ENCODE measurements around the gene PRR23E. TPM values are rescaled to one million over a fixed set of nuclear protein-coding genes. Genes with fewer than 3 reads are reported as not detected.

The PRR23E gene
- total RNA-seq, 1 donor from 2014 or later: not detected

DNA sequence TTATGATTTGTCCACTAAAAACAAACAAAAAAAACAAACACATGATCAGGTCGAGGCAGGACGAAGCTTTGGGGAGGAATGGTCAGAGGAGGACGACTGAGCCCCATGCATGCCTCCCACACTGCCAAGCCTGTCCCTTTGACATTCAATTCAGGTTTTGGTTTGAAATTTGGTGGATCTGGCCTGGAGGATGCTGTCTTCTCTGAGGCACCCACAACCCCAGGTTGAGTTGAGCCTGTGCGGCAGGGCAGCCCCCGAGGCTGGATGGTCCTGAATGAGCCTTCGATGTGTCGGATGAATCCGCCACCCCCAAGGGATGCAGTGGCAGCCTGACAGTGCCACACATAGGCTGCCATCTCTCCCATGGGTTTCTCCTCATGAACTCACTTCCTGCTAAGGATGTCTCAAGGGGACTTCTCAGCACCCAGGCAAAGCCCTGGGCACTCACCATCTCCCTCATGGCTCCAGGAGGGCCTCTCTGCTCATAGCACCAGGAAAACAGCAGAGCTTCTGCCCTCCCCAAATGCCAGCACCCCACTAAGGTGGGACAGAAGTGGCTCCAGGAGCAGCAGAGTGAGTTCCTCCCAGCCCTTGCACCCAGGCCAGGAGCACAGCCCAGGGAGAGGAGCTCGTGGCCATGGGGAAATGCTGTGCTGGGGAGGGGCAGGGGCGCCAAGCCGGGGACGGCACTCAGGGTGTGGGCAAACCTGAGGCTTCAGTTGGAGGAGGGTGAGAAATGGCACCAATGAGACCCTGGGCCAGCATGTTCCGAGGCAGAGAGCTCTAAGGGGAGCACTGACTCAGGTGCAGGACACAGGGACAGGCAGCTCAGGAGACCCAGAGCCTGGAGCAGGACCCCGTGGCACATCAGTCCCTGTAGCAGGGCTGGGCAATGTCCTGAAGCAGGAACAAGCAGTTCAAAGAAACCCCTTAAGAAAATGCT lies 18.5 kb downstream of the PRR23E start:
- no peaks in the 10 kb centered on the region for H3K36me3 Mint-ChIP-seq (ENCODE audit: low read depth)
- intact Hi-C loops (cut with micrococcal nuclease): no loop called here
- POLR2A ChIA-PET: no interaction called here
- no peak for ATAC-seq (ENCODE audit: low read depth)
- H3K27me3 Mint-ChIP-seq: peaks cover 12% of the 10 kb centered on the region
- H3K27ac Mint-ChIP-seq: no peak overlapping the region
- no peaks in the 10 kb centered on the region for H3K4me1 Mint-ChIP-seq
- no peak for DNase-seq
- no peaks in the 10 kb centered on the region for H3K9me3 Mint-ChIP-seq
- CTCF ChIA-PET: no interaction called here
- TF ChIP-seq, protein P1, sequence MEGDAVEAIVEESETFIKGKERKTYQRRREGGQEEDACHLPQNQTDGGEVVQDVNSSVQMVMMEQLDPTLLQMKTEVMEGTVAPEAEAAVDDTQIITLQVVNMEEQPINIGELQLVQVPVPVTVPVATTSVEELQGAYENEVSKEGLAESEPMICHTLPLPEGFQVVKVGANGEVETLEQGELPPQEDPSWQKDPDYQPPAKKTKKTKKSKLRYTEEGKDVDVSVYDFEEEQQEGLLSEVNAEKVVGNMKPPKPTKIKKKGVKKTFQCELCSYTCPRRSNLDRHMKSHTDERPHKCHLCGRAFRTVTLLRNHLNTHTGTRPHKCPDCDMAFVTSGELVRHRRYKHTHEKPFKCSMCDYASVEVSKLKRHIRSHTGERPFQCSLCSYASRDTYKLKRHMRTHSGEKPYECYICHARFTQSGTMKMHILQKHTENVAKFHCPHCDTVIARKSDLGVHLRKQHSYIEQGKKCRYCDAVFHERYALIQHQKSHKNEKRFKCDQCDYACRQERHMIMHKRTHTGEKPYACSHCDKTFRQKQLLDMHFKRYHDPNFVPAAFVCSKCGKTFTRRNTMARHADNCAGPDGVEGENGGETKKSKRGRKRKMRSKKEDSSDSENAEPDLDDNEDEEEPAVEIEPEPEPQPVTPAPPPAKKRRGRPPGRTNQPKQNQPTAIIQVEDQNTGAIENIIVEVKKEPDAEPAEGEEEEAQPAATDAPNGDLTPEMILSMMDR (IDR thresholded peaks at IDR 0.05): no peak
- H3K4me3 Mint-ChIP-seq: no peak overlapping the region

DNA sequence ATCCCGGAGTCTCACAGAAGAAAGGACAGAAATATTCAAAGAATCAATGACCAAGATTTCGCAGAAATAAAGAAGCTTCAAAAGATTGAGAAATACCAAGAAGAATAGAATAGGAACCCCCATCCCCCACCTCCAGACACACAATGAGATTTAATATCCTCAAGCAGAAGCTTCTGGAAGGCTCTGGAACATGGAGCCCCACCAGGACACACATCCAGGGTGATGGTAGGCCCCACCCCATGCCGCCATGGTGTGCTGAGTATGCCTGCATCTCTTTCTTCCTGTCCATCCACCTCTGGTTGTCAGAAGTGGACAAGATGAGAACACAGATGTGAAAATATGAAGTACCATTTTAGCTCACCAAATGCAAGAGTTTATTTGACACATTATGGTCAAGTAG lies 19.3 kb downstream of the PRR23E start:
- DNase-seq: no peak

DNA sequence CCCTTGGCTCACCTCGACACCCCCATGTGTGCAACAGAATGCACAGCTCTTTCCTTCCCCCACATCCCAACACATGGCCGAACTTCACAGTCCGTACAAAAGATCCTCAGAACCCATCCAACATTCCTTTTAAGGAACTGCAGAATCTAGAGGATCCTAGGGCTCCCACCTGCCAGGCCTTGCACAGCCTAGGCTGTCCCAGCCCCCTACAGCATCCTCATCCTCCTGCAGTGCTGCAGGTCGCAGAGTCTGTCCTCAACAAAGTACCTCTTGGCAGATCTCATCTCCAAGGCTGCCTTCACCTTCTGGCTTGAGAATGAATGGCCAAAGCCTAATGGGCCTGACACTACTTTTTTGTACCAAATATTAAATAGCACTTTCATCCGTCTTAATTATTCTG lies 19.8 kb downstream of the PRR23E start:
- intact Hi-C loops (cut with micrococcal nuclease): no loop called here
- CTCF ChIA-PET: no interaction called here
- H3K27me3 Mint-ChIP-seq: peaks cover 9% of the 10 kb centered on the region
- H3K4me3 Mint-ChIP-seq: no peak overlapping the region
- DNase-seq: no peak
- H3K4me1 Mint-ChIP-seq: no peaks in the 10 kb centered on the region
- no peaks in the 10 kb centered on the region for H3K36me3 Mint-ChIP-seq (ENCODE audit: low read depth)
- POLR2A ChIA-PET: no interaction called here
- TF ChIP-seq, protein P1 (IDR thresholded peaks at IDR 0.05): no peak
- H3K27ac Mint-ChIP-seq: no peak overlapping the region
- no peak for ATAC-seq (ENCODE audit: low read depth)
- H3K9me3 Mint-ChIP-seq: no peaks in the 10 kb centered on the region

More for the DNA sequence above, 19.3 kb downstream of the PRR23E start:
- Mint-ChIP-seq H3K4me3 (no peak overlapping the region), H3K27ac (no peak overlapping the region), H3K4me1 (no peaks in the 10 kb centered on the region), H3K27me3 (peaks cover 12% of the 10 kb centered on the region), H3K9me3 (no peaks in the 10 kb centered on the region), H3K36me3 (ENCODE audit: low read depth) (no peaks in the 10 kb centered on the region)
- ChIA-PET CTCF (no interaction called here), POLR2A (no interaction called here)
- no peak for ATAC-seq (ENCODE audit: low read depth)
- TF ChIP-seq, protein P1 (IDR thresholded peaks at IDR 0.05): no peak
- intact Hi-C loops (cut with micrococcal nuclease): no loop called here

DNA sequence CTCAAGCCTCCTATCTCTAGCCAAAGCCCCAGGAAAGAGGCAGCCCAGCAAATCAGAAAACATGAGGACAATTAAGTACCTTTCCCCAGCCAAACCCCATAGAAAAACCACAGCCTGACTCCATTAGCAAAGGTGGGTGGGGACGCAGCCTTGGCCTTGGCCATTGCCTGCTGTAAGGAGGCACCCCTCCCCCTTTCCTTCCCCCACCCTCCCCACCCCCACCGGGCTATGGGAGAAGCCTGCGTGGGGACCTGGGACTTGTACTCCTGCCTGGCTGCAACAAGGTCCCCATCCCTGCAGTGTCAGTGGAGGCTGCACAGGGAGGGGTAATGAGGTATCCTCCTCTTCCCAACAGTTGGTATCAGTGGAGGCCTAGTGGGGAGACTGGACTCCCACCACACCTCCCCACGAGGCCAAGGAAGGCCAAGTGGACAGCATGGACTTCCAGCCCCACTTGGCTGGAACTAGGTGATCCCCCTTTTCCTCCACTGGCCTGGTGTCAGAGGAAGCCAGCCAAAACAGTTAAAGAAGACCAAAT lies 20.5 kb downstream of the PRR23E start:
- Mint-ChIP-seq H3K4me3 (no peak overlapping the region), H3K4me1 (no peaks in the 10 kb centered on the region), H3K27me3 (peaks cover 8% of the 10 kb centered on the region), H3K9me3 (no peaks in the 10 kb centered on the region), H3K36me3 (ENCODE audit: low read depth) (no peaks in the 10 kb centered on the region), H3K27ac (no peak overlapping the region)
- TF ChIP-seq, protein P1 (IDR thresholded peaks at IDR 0.05): no peak
- POLR2A ChIA-PET: no interaction called here
- DNase-seq (no peak), ATAC-seq (ENCODE audit: low read depth) (no peak)
- CTCF ChIA-PET: no interaction called here
- intact Hi-C loops (cut with micrococcal nuclease): no loop called here

DNA sequence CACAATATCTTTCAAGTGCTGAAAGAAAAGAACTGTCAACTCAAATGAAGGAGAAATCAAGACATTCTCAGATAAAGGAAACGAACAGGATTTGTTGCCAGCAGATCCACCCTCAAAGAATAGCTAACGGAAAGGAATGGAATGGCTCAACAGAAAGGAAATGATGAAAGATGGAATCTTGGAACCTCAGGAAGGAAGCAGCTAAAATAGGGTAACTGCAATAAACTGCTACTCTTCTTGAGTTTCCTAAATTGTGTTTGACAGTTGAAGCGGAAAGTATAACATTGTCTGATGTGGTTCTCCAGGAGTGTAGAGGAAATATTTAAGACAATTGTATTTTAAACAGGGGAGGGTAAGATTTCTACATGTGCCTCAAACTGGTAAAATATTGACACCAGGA lies 22.0 kb downstream of the PRR23E start:
- Mint-ChIP-seq H3K27ac (no peak overlapping the region), H3K27me3 (peaks cover 8% of the 10 kb centered on the region), H3K4me1 (no peaks in the 10 kb centered on the region), H3K4me3 (no peak overlapping the region), H3K9me3 (no peaks in the 10 kb centered on the region), H3K36me3 (ENCODE audit: low read depth) (no peaks in the 10 kb centered on the region)
- TF ChIP-seq, protein P1 (IDR thresholded peaks at IDR 0.05): no peak
- DNase-seq (no peak), ATAC-seq (ENCODE audit: low read depth) (no peak)
- POLR2A ChIA-PET: no interaction called here
- CTCF ChIA-PET: no interaction called here
- intact Hi-C loops (cut with micrococcal nuclease): no loop called here
